GM23338 (cell line): ENCODE results near the gene LTN1. TPM values are rescaled to one million over a fixed set of nuclear protein-coding genes. Genes with fewer than 3 reads are reported as not detected.

Experiments
- CREB1 ChIP-seq: fragments of 250-450 bp; sonication (Bioruptor Pico); IDR thresholded peaks from 2 replicates; pipeline ENCODE4 v1.5.0; 2020; ENCODE audit warnings: low read depth, mild to moderate bottlenecking, moderate library complexity
- EZH2 ChIP-seq: fragments of 200-600 bp; sonication (generic); IDR thresholded peaks from one replicate; pipeline ENCODE4 v1.8.0; 2017; ENCODE audit warnings: antibody characterized with exemption, mild to moderate bottlenecking, low read depth; ENCODE audit not compliant: unreplicated experiment
- EZH2phosphoT487 ChIP-seq: fragments of 200-600 bp; sonication (generic); IDR thresholded peaks from one replicate; pipeline ENCODE4 v1.8.1; 2018; ENCODE audit warnings: antibody characterized with exemption; ENCODE audit not compliant: unreplicated experiment
- JUNB ChIP-seq: IDR thresholded peaks from one replicate; pipeline ENCODE4 v1.6.1; 2016; ENCODE audit warnings: antibody characterized with exemption; ENCODE audit not compliant: unreplicated experiment
- NANOG ChIP-seq: IDR thresholded peaks from 2 replicates; pipeline ENCODE4 v1.6.1; 2016; ENCODE audit warnings: antibody characterized with exemption, borderline replicate concordance
- ZNF114 ChIP-seq: fragments of 250-450 bp; sonication (Bioruptor Pico); IDR thresholded peaks from 2 replicates; pipeline ENCODE4 v1.5.0; 2020; ENCODE audit warnings: mild to moderate bottlenecking, moderate library complexity
- ZNF331 ChIP-seq: fragments of 250-450 bp; sonication (Bioruptor Pico); IDR thresholded peaks from 2 replicates; pipeline ENCODE4 v1.5.0; 2020; ENCODE audit warnings: low read depth, mild to moderate bottlenecking, moderate library complexity
- polyA plus RNA-seq: library from polyadenylated mRNA; unstranded; fragments of >200 nt; fragmentation: Nextera tagmentation; extraction: Ambion mirVana; gene quantifications from 2 replicates; pipeline ENCODE4 v1.2.1, GENCODE V29; 2016
- total RNA-seq: library from RNA; depleted of rRNA; stranded (reverse); fragments of >200 nt; shearing (Covaris generic); gene quantifications from 2 replicates; pipeline ENCODE4 v1.2.3, GENCODE V29; 2014
- TF ChIP-seq, protein P1 (sequence below): fragments of 250-450 bp; sonication (Bioruptor Pico); IDR thresholded peaks from 2 replicates; pipeline ENCODE4 v1.5.0; 2020; ENCODE audit warnings: mild to moderate bottlenecking, moderate library complexity
- TF ChIP-seq, protein P2 (sequence below): IDR thresholded peaks from 2 replicates; pipeline ENCODE4 v1.6.1; 2016; ENCODE audit warnings: antibody characterized with exemption
- TF ChIP-seq, protein P3 (sequence below), 2 experiments: fragments of 200-600 bp in 1 of 2; sonication (generic) in 1 of 2; conservative IDR thresholded peaks; 2 replicates each; pipeline versions ENCODE4 v1.5.1 to v1.6.1; 2016 to 2017; ENCODE audit warnings: antibody characterized with exemption in 2 of 2, low read depth in 2 of 2, mild to moderate bottlenecking in 2 of 2, moderate library complexity in 1 of 2

The LTN1 gene
- total and polyA plus RNA-seq, 2 experiments from 2014 or later = 11.1 to 26.1 TPM

DNA sequence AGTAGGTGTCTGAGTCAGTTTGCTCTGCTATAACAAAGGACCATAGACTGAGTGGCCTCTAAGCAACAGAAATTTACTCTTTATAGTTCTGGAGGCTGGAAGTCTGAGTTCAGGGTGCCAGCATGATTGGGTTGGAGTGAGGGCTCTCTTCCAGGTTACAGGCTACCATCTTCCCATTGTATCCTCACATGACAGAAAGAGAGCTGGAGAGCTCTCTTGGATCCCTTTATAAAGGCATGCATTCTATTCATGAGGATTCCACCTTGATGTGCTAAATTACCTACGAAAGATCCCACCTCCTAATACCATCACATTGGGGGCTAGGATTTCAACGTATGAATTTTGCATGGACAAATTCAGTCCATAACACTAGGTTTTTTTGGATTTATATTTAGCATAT is 79.6 kb downstream of the LTN1 start (continued):
- TF ChIP-seq, protein P1, sequence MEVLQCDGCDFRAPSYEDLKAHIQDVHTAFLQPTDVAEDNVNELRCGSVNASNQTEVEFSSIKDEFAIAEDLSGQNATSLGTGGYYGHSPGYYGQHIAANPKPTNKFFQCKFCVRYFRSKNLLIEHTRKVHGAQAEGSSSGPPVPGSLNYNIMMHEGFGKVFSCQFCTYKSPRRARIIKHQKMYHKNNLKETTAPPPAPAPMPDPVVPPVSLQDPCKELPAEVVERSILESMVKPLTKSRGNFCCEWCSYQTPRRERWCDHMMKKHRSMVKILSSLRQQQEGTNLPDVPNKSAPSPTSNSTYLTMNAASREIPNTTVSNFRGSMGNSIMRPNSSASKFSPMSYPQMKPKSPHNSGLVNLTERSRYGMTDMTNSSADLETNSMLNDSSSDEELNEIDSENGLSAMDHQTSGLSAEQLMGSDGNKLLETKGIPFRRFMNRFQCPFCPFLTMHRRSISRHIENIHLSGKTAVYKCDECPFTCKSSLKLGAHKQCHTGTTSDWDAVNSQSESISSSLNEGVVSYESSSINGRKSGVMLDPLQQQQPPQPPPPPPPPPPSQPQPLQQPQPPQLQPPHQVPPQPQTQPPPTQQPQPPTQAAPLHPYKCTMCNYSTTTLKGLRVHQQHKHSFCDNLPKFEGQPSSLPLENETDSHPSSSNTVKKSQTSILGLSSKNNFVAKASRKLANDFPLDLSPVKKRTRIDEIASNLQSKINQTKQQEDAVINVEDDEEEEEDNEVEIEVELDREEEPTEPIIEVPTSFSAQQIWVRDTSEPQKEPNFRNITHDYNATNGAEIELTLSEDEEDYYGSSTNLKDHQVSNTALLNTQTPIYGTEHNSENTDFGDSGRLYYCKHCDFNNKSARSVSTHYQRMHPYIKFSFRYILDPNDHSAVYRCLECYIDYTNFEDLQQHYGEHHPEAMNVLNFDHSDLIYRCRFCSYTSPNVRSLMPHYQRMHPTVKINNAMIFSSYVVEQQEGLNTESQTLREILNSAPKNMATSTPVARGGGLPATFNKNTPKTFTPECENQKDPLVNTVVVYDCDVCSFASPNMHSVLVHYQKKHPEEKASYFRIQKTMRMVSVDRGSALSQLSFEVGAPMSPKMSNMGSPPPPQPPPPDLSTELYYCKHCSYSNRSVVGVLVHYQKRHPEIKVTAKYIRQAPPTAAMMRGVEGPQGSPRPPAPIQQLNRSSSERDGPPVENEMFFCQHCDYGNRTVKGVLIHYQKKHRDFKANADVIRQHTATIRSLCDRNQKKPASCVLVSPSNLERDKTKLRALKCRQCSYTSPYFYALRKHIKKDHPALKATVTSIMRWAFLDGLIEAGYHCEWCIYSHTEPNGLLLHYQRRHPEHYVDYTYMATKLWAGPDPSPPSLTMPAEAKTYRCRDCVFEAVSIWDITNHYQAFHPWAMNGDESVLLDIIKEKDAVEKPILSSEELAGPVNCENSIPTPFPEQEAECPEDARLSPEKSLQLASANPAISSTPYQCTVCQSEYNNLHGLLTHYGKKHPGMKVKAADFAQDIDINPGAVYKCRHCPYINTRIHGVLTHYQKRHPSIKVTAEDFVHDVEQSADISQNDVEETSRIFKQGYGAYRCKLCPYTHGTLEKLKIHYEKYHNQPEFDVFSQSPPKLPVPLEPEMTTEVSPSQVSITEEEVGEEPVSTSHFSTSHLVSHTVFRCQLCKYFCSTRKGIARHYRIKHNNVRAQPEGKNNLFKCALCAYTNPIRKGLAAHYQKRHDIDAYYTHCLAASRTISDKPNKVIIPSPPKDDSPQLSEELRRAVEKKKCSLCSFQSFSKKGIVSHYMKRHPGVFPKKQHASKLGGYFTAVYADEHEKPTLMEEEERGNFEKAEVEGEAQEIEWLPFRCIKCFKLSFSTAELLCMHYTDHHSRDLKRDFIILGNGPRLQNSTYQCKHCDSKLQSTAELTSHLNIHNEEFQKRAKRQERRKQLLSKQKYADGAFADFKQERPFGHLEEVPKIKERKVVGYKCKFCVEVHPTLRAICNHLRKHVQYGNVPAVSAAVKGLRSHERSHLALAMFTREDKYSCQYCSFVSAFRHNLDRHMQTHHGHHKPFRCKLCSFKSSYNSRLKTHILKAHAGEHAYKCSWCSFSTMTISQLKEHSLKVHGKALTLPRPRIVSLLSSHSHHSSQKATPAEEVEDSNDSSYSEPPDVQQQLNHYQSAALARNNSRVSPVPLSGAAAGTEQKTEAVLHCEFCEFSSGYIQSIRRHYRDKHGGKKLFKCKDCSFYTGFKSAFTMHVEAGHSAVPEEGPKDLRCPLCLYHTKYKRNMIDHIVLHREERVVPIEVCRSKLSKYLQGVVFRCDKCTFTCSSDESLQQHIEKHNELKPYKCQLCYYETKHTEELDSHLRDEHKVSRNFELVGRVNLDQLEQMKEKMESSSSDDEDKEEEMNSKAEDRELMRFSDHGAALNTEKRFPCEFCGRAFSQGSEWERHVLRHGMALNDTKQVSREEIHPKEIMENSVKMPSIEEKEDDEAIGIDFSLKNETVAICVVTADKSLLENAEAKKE (CRISPR knock-in tag) = no peak
- no peak for TF ChIP-seq ZNF331
- TF ChIP-seq NANOG = no peak
- TF ChIP-seq EZH2 = no peak
- TF ChIP-seq ZNF114 (CRISPR knock-in tag) = no peak
- TF ChIP-seq JUNB = no peak
- TF ChIP-seq, protein P2, sequence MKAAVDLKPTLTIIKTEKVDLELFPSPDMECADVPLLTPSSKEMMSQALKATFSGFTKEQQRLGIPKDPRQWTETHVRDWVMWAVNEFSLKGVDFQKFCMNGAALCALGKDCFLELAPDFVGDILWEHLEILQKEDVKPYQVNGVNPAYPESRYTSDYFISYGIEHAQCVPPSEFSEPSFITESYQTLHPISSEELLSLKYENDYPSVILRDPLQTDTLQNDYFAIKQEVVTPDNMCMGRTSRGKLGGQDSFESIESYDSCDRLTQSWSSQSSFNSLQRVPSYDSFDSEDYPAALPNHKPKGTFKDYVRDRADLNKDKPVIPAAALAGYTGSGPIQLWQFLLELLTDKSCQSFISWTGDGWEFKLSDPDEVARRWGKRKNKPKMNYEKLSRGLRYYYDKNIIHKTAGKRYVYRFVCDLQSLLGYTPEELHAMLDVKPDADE = no peak
- no peak for TF ChIP-seq EZH2phosphoT487
- TF ChIP-seq CREB1 (CRISPR knock-in tag) = no peak
- TF ChIP-seq, protein P3, sequence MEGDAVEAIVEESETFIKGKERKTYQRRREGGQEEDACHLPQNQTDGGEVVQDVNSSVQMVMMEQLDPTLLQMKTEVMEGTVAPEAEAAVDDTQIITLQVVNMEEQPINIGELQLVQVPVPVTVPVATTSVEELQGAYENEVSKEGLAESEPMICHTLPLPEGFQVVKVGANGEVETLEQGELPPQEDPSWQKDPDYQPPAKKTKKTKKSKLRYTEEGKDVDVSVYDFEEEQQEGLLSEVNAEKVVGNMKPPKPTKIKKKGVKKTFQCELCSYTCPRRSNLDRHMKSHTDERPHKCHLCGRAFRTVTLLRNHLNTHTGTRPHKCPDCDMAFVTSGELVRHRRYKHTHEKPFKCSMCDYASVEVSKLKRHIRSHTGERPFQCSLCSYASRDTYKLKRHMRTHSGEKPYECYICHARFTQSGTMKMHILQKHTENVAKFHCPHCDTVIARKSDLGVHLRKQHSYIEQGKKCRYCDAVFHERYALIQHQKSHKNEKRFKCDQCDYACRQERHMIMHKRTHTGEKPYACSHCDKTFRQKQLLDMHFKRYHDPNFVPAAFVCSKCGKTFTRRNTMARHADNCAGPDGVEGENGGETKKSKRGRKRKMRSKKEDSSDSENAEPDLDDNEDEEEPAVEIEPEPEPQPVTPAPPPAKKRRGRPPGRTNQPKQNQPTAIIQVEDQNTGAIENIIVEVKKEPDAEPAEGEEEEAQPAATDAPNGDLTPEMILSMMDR (conservative IDR thresholded peaks at IDR 0.05; ENCODE audit: low read depth in 2 of 2) = no peak
